Keratinocyte (primary cell): ENCODE measurements around the gene GPHA2.

Experiments
- CTCF ChIP-seq, 3 experiments: IDR thresholded peaks in 1 of 3; conservative IDR thresholded peaks in 1 of 3; optimal IDR thresholded peaks in 1 of 3; 2 replicates in 2 of 3; 3 replicates in 1 of 3; pipeline versions ENCODE3 to v1.5.1; 2011; ENCODE audit warnings: low read length in 3 of 3, mild to moderate bottlenecking in 3 of 3, moderate library complexity in 2 of 3, control low read depth in 1 of 3, inconsistent platforms in 1 of 3; ENCODE audit not compliant: insufficient read depth in 2 of 3; ENCODE audit errors: extremely low read depth in 1 of 3
- EZH2 ChIP-seq: IDR thresholded peaks from one replicate; pipeline ENCODE4 v1.6.1; 2012; ENCODE audit warnings: inconsistent platforms, mild to moderate bottlenecking, low read length, moderate library complexity

- TF ChIP-seq CTCF (optimal IDR thresholded peaks at IDR 0.05 in 1 of 3, IDR thresholded peaks at IDR 0.05 in 1 of 3, conservative IDR thresholded peaks at IDR 0.05 in 1 of 3; ENCODE audit: extremely low read depth in 1 of 3, insufficient read depth in 2 of 3, low read length in 3 of 3) (no peak), EZH2 (no peak)
These were observed 22.4 kb downstream of the GPHA2 start for GRCh38 chr11:64913171-64913727.
